ENCODE results near the gene SORT1. TPM values are rescaled to one million over a fixed set of nuclear protein-coding genes. Genes with fewer than 3 reads are reported as not detected.

SORT1 gene
- total and polyA plus RNA-seq, 2 of the 13 experiments (the other 11 are each of a cell fraction or from before 2014, with no cell fraction given) = 32.4 to 93.0 TPM

DNA sequence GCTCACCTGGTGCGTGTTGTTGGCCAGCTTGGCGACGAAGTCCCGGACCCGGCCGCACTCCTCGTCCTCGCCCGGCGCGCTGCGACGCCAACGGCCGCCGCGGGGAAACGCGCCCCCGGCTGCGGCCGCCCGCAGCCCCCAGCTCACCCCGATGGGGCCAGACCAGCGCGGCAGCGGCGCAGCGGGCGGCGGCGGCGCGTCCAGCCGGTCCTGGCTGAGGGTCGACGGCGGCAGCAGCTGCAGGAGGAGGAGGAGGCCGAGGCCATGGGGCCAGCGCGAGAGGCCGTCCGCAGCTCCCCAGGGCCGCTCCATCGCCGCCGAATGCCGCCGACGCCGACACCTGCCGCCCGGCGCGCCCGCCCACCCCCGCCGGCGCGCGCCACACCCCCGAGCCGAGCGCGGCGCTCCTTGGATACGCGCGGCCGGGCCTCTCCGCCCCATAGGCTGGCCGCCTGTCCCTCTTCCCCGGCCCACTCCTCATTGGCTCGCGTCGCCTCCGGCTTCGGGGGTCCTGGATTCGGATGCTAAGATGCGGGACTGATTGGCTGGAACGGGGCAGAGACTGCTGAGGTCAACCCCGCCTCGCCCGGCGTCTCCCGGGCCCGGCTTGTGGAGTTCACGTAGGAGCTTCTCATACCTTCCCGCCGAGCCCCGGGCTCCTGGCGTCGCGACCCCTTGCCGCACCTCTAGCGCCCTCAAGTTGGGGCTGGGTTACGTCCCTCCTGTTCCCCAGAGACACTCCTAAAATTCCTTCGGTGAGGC is at the start of gene SORT1 (continued):
- no peak for TF ChIP-seq ZNF552 (CRISPR knock-in tag; IDR thresholded peaks at IDR 0.05; ENCODE audit: borderline replicate concordance)
- peak; percentile 36; the same call in 1 of the 2 replicates for TF ChIP-seq TFE3 (CRISPR knock-in tag; IDR thresholded peaks at IDR 0.05)
- TF ChIP-seq IKZF4 (CRISPR knock-in tag; IDR thresholded peaks at IDR 0.05; ENCODE audit: borderline replicate concordance, low read depth, not compliant biosample characterization) = peak; percentile 4
- peak; percentile 37; the same call in 1 of the 2 replicates for TF ChIP-seq HOMEZ (CRISPR knock-in tag; IDR thresholded peaks at IDR 0.05; ENCODE audit: low read depth)
- TF ChIP-seq CEBPB (IDR thresholded peaks at IDR 0.05; ENCODE audit: borderline replicate concordance, low read depth, low read length) = no peak
- TF ChIP-seq SYNCRIP (IDR thresholded peaks at IDR 0.05; ENCODE audit: insufficient read depth, low read depth, low read length) = no peak
- TF ChIP-seq SAP130 (CRISPR knock-in tag; IDR thresholded peaks at IDR 0.05; ENCODE audit: low read depth) = peak; percentile 89
- TF ChIP-seq ATF1 (CRISPR knock-in tag; IDR thresholded peaks at IDR 0.05) = peak; percentile 82
- TF ChIP-seq, protein P1, sequence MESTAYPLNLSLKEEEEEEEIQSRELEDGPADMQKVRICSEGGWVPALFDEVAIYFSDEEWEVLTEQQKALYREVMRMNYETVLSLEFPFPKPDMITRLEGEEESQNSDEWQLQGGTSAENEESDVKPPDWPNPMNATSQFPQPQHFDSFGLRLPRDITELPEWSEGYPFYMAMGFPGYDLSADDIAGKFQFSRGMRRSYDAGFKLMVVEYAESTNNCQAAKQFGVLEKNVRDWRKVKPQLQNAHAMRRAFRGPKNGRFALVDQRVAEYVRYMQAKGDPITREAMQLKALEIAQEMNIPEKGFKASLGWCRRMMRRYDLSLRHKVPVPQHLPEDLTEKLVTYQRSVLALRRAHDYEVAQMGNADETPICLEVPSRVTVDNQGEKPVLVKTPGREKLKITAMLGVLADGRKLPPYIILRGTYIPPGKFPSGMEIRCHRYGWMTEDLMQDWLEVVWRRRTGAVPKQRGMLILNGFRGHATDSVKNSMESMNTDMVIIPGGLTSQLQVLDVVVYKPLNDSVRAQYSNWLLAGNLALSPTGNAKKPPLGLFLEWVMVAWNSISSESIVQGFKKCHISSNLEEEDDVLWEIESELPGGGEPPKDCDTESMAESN (CRISPR knock-in tag; conservative IDR thresholded peaks at IDR 0.05) = no peak
- no peak for TF ChIP-seq SNAPC2 (CRISPR knock-in tag; IDR thresholded peaks at IDR 0.05)
- TF ChIP-seq STAT5B (CRISPR knock-in tag; IDR thresholded peaks at IDR 0.05) = no peak
- no peak for TF ChIP-seq ZSCAN21 (CRISPR knock-in tag; IDR thresholded peaks at IDR 0.05; ENCODE audit: borderline replicate concordance)
- TF ChIP-seq ZMYM4 (CRISPR knock-in tag; IDR thresholded peaks at IDR 0.05) = peak; percentile 65; the same call in 1 of the 2 replicates
- TF ChIP-seq MAZ (IDR thresholded peaks at IDR 0.05; ENCODE audit: borderline replicate concordance, low read depth, low read length) = no peak
- peak; percentile 74 for TF ChIP-seq MAZ (CRISPR knock-in tag; IDR thresholded peaks at IDR 0.05; ENCODE audit: low read depth)
- TF ChIP-seq, protein P2, sequence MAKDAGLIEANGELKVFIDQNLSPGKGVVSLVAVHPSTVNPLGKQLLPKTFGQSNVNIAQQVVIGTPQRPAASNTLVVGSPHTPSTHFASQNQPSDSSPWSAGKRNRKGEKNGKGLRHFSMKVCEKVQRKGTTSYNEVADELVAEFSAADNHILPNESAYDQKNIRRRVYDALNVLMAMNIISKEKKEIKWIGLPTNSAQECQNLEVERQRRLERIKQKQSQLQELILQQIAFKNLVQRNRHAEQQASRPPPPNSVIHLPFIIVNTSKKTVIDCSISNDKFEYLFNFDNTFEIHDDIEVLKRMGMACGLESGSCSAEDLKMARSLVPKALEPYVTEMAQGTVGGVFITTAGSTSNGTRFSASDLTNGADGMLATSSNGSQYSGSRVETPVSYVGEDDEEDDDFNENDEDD (CRISPR knock-in tag; IDR thresholded peaks at IDR 0.05; ENCODE audit: borderline replicate concordance) = no peak; the same call in 1 of the 2 replicates
- TF ChIP-seq ZNF598 (CRISPR knock-in tag; IDR thresholded peaks at IDR 0.05; ENCODE audit: borderline replicate concordance) = peak; percentile 63; the same call in 1 of the 2 replicates
- TF ChIP-seq ZKSCAN5 (CRISPR knock-in tag; IDR thresholded peaks at IDR 0.05) = no peak
- no peak for TF ChIP-seq FUBP1 (CRISPR knock-in tag; IDR thresholded peaks at IDR 0.05; ENCODE audit: borderline replicate concordance)
- peak; percentile 81 for TF ChIP-seq SP4 (CRISPR knock-in tag; IDR thresholded peaks at IDR 0.05)
- peak; percentile 65; the same call in 1 of the 2 replicates for TF ChIP-seq ZNF121 (CRISPR knock-in tag; IDR thresholded peaks at IDR 0.05)
